GM18858 (cell line): ENCODE results near the gene CDC123.
"Not testable (repeated sequence)": the region's sequence is repeated elsewhere in the genome, so short reads cannot be mapped to it uniquely, and the experiment has no call there.

ENCODE experiments used
- ATAC-seq: cut with Tn5 transposase; IDR thresholded peaks from one replicate; pipeline ENCODE4 v1.9.1; 2021; ENCODE audit not compliant: unreplicated experiment

CDC123 gene

GRCh38 chr10:12234687-12235086, 38.7 kb downstream of the CDC123 start:
- not testable (repeated sequence) for ATAC-seq

GRCh38 chr10:12235116-12235694, 39.2 kb downstream of the CDC123 start:
- ATAC-seq = no peak

DNA sequence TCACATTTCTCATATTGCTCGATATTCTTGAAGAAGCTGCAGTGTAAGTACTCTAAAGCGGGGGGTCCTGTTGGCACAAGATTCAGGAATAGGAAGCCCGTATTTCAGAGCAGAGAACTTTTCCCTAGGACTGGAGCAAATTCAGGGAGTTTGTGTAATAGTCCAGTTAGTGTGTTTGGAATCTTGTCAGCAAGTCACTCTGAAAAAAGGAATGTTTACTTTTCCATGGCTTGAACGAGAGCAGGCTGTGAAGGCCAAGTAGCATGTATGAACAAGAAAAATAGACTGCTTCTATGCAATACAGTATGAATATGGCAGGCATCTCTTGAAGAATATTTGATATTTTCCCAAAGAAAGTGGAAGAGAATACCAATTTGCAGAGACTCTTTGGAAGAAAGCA, 39.8 kb downstream of the CDC123 start:
- no peak for ATAC-seq

DNA sequence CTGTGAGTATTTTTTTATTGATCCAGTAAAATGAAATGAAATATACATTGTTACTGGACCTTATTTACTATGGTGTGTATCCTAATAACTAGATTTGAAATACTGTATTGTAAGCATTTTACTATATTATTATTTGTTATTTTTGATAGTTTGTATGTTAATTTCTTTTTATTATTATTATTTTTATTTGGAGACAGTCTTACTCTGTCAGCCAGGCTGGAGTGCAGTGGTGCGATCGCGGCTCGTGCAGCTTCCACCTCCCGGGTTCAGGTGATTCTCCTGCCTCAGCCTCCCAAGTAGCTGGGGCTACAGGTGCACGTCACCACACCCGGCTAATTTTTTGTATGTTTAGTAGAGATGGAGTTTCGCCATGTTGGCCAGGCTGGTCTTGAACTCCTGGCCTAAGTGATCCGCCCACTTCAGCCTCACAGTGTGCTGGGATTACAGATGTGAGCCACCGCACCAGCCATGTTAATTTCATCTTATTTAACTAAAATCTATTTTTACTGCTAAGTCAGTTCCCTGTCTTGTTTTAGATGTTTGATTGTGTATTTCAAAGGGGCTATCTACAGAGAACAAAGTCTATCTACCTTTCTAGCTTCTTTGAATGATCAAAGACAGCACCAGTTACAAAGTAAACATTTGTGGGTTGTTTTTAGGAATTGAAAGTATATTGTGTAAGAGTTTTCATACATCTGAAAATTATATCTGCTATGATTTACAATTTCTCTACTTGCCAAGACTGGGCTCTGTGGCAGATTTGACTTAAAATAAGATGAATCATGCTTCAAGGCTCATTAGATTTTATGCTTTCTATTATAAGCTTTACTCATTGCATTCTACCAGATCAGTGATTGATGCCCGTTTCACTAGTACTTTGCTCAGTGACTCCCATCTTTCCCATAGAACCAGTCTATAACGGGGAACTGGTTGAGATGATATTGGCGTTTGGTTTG, 41.6 kb downstream of the CDC123 start:
- no peak for ATAC-seq

DNA sequence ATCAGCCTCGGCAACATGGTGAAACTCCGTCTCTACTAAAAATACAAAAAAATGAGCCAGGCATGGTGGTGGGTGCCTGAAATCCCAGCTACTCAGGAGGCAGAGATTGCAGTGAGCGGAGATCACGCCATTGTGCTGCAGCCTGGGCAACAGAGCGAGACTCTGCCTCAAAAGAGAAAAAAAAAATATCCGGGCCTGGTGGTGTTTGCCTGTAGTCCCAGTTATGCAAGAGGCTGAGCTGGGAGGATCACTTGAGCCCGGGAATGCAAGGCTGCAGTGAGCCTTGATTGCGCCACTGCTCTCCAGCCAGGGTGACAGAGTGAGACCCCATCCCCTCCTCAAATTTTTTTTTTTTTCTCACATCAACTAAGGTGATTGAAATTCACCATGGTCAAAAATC, 42.8 kb downstream of the CDC123 start:
- ATAC-seq = no peak

- ATAC-seq = peak; percentile 45
These were observed 46.0 kb downstream of the CDC123 start for GRCh38 chr10:12241810-12242529.

GRCh38 chr10:12243864-12244620, 48.1 kb downstream of the CDC123 start:
- no peak for ATAC-seq

DNA sequence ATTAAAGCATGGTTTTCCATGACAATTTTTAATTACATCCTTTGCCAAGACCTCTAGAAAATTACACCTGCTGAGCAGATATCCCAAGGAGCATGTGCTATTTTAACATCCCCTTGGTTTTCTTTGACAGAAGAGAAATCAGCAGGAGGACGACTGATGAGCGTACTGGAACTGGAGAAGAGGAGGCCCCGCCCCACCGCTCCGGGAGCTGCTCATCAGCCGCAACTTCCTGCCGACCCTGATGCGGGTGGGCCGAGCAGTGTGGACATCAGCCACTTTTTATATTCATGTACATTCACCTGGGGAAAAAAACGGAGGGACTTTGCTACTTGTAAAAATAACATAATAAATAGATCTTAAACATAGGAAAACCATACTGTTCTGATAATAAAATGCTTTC, 54.2 kb downstream of the CDC123 start:
- ATAC-seq = no peak

- ATAC-seq = not testable (repeated sequence)
These were observed 54.7 kb downstream of the CDC123 start for GRCh38 chr10:12250702-12251101.

GRCh38 chr10:12251581-12251980, 55.6 kb downstream of the CDC123 start:
- no peak for ATAC-seq

GRCh38 chr10:12252882-12253546, 57.0 kb downstream of the CDC123 start:
- no peak for ATAC-seq

GRCh38 chr10:12255048-12255447, 59.1 kb downstream of the CDC123 start:
- ATAC-seq = no peak

DNA sequence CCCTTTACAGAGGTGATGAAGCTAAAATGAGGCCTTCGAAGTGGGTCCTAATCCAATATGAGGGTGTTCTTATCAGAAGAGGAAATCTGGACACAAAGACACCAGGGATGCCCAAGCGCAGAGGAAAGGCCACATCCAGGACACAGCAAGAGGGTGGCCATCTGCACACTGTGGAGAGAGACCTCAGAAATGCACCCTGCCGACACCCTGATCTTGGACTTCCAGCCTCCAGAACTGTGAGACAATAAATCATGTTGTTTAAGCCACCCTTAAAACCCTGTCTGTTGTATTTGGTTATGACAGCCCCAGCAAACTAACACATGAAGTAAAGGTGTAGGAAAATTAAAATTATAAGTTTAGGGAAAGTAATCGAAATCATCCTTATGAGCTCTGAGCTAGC, 64.0 kb downstream of the CDC123 start:
- no peak for ATAC-seq

DNA sequence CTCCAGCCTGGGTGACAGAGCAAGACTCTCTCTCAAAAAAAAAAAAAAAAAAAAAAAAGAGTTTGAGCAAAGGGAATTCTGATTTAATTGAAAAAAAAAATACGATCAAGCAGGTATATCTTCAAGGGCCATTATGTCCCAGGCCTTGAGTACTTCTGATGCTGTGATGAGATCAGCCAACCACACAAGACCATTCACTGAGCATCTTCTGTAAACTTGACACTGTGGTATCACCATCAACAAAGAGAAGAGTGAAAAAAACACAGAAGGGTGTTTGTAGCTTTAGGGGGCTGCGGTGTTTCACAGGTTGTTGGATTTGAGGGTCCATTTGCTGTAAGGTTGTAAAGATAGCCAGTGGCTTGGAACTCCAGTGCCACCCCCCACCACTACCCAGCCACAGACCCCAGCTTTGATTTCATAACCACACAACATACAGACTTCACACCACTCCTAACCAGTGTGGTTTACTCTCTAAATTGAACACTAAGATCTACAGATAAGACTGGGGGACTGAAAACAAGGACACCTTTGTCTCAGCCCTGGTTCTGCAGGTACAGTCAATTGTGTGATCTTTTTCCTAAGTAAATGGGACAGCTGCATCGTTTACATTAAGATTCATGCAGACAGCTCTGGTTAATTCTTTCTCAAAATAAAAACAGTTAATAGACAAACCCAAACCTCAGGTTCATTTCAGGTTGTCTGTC, 66.4 kb downstream of the CDC123 start:
- no peak for ATAC-seq

DNA sequence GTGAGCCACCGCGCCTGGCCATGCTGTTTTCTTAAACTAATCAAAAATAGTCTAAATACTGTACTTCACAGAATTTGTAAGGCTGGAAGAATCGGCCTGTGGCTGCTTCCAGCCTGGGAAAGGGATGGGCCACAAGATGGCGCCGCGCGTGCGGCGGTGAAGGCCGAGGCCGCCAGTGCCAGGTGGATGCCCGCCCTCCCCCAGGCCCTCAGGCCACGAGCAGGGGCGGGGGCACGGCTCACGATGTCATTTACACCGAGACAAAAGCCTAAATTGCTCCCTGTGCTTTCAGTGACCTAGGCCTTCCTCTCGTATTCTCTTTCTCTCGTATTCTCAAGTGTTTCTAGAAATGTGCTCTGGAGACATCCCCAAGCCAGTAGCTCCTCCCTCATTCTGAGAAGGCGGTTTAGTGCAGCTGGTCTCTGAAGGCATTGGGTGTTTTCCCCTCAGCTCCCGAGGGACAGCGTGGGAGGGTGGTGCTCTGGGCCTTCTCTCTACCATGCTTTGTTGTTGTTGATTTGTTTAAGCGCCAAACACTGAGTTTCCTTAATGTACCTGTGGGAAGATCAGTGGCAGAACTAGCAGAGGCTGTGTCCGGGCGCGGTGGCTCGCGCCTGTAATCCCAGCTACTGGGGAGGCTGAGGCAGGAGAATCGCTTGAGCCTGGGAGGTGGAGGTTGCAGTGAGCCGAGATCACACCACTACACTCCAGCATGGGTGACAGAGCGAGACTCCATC, 68.4 kb downstream of the CDC123 start:
- ATAC-seq = peak; percentile 82

DNA sequence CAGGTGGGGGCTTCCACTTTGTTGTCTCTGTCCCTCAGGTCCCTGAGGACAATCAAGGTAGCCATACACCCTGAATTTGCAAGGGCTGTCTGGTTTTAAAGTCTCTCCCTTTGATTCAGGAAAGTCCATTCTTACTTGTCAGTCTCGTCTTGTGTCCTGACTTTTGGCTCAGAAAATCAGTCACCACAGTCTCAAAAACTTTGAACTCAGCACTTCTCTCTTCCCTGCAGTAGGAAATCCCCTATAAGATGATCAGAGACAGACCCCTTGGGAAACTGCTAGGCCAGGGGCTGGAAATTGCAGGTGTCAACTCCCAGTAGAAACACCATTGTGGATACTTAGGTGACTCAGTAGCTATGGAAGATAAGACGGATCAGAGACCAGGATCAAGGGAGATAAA, 73.1 kb downstream of the CDC123 start:
- no peak for ATAC-seq

DNA sequence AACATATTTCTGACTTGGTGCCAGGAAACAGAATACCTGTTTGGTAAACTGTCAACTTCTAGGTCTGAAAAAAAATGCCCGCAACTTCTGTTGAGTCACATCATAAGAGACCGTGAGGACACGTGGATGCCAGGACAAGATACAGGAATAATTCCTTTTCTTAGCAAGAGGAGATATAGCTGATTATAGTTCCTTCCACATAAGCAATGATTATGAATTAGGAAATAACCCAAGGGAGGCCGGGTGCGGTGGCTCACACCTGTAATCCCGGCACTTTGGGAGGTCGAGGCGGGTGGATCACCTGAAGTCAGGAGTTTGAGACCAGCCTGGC, 75.2 kb downstream of the CDC123 start:
- no peak for ATAC-seq

- not testable (repeated sequence) for ATAC-seq
These were observed 81.9 kb downstream of the CDC123 start for GRCh38 chr10:12277862-12278261.

DNA sequence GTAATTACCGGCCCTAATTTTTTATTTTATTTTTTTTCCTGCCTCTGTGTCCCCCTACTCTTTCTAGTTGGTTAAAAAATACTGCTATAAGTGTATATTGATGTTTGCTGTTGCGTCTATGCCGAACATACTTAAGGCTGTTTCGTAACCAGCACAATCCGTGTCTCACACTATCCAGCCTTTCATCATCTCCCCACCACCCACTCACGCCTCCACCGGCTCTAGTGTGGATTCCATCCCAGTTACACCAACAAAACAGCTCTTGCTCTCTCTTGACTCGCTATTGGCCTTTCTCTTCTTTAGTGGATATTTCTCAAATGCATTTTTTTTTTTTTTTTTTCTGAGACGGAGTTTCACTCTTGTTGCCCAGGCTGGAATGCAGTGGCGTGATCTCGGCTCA, 83.3 kb downstream of the CDC123 start:
- ATAC-seq = no peak
